ENCODE results near the gene PPARD.

- TF ChIP-seq CTCF (IDR thresholded peaks at IDR 0.05; ENCODE audit: low read depth, low read length), result no peak
- TF ChIP-seq EZH2phosphoT487 (IDR thresholded peaks at IDR 0.05; ENCODE audit: low read depth), result no peak
These were observed 85.1 kb downstream of the PPARD start for GRCh38 chr6:35427435-35427834.
